Epithelial cell of proximal tubule (primary cell): Measurements from ENCODE around the gene LRRC4C. TPM values are rescaled to one million over a fixed set of nuclear protein-coding genes. Genes with fewer than 3 reads are reported as not detected.

ENCODE experiments used
- DNase-seq: peaks from one replicate; pipeline ENCODE4 v3.0.0-alpha.2; 2011; ENCODE audit warnings: low read depth
- H3K4me3 ChIP-seq: 2 replicates; pipeline ENCODE4 v1.5.1; 2011; ENCODE audit warnings: low read depth, mild to moderate bottlenecking, low read length
- CTCF ChIP-seq: conservative IDR thresholded peaks from 2 replicates; pipeline ENCODE4 v1.5.1; 2012; ENCODE audit warnings: low read depth, mild to moderate bottlenecking, low read length
- total RNA-seq: library from RNA; depleted of rRNA; stranded (reverse); fragments of >200 nt; gene quantifications from 2 replicates; pipeline ENCODE4 v1.2.3, GENCODE V29; 2015

The LRRC4C gene
- total RNA-seq, 1 donor from 2014 or later, result 0.12 TPM

- no peak for TF ChIP-seq CTCF
- no peak overlapping the region for H3K4me3 ChIP-seq
- no peak for DNase-seq
These were observed 1105.3 kb downstream of the LRRC4C start for GRCh38 chr11:40354121-40354520.

GRCh38 chr11:40340911-40341310, 1118.5 kb downstream of the LRRC4C start:
- DNase-seq, result no peak
- no peak overlapping the region for H3K4me3 ChIP-seq
- TF ChIP-seq CTCF, result no peak

DNA sequence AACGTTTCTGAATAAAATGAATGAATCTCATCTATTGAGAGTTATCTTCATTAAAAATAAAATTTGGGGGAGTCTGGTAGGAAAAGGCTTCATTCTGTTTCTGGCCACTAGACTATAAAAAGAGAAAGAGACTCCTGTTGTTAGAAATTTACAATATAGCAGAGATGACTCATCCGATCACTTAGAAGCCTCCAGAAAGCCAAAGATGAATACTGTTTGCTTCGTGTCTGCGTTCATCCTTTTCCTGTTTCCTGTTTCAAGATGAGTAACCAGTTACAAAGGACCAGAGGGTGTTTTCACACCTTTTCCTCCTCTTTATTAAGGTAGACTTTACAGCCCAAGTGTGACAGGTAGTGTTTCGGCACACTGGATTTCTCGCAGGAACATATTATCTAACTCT, 1120.7 kb downstream of the LRRC4C start:
- no peak overlapping the region for H3K4me3 ChIP-seq
- DNase-seq, result no peak
- no peak for TF ChIP-seq CTCF

- no peak overlapping the region for H3K4me3 ChIP-seq
- no peak for DNase-seq
- no peak for TF ChIP-seq CTCF
These were observed 1121.4 kb downstream of the LRRC4C start for GRCh38 chr11:40338062-40338461.

DNA sequence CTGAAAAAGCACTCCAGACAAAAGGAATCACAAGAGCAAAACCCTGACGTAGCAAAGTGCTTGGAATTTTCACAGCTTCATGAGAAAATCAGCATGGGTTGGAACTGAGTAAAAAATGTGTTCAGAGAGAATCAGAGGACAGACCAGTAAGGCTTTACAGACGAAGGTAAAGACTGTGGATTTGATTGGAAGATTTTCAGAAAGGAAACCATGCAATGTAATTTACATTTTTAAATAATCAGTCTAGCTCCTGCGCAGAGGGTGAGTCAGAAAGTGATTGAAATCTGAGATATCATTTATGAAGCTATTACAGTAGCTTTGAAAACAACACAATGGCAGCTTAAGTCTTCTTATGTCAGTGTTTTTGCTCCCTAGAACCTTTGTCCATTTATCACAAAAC, 1122.3 kb downstream of the LRRC4C start:
- TF ChIP-seq CTCF, result no peak
- no peak overlapping the region for H3K4me3 ChIP-seq
- no peak for DNase-seq

GRCh38 chr11:40328890-40329614, 1130.4 kb downstream of the LRRC4C start:
- TF ChIP-seq CTCF, result no peak
- peak; percentile 100 for DNase-seq
- H3K4me3 ChIP-seq, result no peak overlapping the region

- no peak for DNase-seq
- no peak overlapping the region for H3K4me3 ChIP-seq
- TF ChIP-seq CTCF, result no peak
These were observed 1136.2 kb downstream of the LRRC4C start for GRCh38 chr11:40323241-40323640.
